Pancreas (tissue), 10 donors: Measurements from ENCODE around the gene LRP2BP. TPM values are rescaled to one million over a fixed set of nuclear protein-coding genes. Genes with fewer than 3 reads are reported as not detected.

ENCODE experiments used
- ATAC-seq, 4 donors: fragments of 200-7000 bp; cut with Tn5 transposase; one replicate each; pipeline versions ENCODE4 v1.8.0 to v1.9.1; 2020; ENCODE audit warnings: mild to moderate bottlenecking in 4 of 4, moderate library complexity in 4 of 4
- DNase-seq, 6 donors: peaks; one replicate each; pipeline ENCODE4 v3.0.0-alpha.2; 2020
- FAIRE-seq: peaks from 2 replicates; lab custom pipeline; 2012; peaks lifted over from hg19 to GRCh38; lab: Jason Lieb, UNC
- H3K27ac ChIP-seq, 4 donors: fragments of 200-600 bp; sonication (generic); 1 replicate in 3 of 4; 2 replicates in 1 of 4; pipeline versions ENCODE4 v1.5.0 to v1.8.0; 2020
- H3K27me3 ChIP-seq, 4 donors: fragments of 200-600 bp; one replicate each; pipeline ENCODE4 v1.8.0; 2021
- H3K36me3 ChIP-seq, 3 donors: fragments of 200-600 bp; sonication (generic) in 1 of 3; one replicate each; pipeline versions ENCODE4 v1.5.0 to v1.8.0; 2020 to 2021
- H3K4me1 ChIP-seq, 3 donors: fragments of 200-600 bp; one replicate each; pipeline ENCODE4 v1.8.0; 2021
- H3K4me3 ChIP-seq, 4 donors: fragments of 200-600 bp; sonication (generic) in 2 of 4; one replicate each; pipeline versions ENCODE4 v1.5.0 to v1.8.0; 2020 to 2021
- H3K9me3 ChIP-seq, 4 donors: fragments of 200-600 bp; one replicate each; pipeline ENCODE4 v1.8.0; 2021
- WGBS, 2 donors: extraction: QIAGEN DNeasy Blood & Tissue Kit; methylation state at CpG; one replicate each; pipeline ENCODE4 v1.1.7; 2013; 5-methylcytosine and 5-hydroxymethylcytosine counted together
- intact Hi-C, 3 donors: fragments of 100-400 bp; cut with DNase I; formaldehyde crosslinking; loops; one replicate each; pipeline versions ENCODE4 v1.11.1 to v1.14.2; 2022
- polyA plus RNA-seq, 2 donors: library from polyadenylated mRNA; stranded (reverse); fragments of 200-250 nt; gene quantifications; one replicate each; pipeline ENCODE4 v1.2.3, GENCODE V29; 2013
- total RNA-seq, 6 donors: library from RNA; stranded (reverse); fragmentation: NEBNext Ultra II Directional in 4 of 6; extraction: Animal tissue kit (Norgen Biotek cat#: 25700) in 4 of 6; gene quantifications; one replicate each; pipeline versions ENCODE4 v1.2.1 to v1.2.4, GENCODE V29; 2021 to 2023
- TF ChIP-seq, protein P1 (sequence below), 4 donors: fragments of 200-600 bp; sonication (generic) in 3 of 4; IDR thresholded peaks; one replicate each; pipeline versions ENCODE4 v1.5.0 to v1.8.0; 2021; ENCODE audit warnings: antibody characterized with exemption in 4 of 4
- donor health status: healthy with polysubstance abuse.
- donor health status: DM: no; HTN: no; CAD: no; lungs with moderate emphysema.
- donor health status: DM: no; HTN: no; CAD: no.
- donor health status: control.
- donor health status: control.
- donor health status: Bipolar disorder and iron deficiency.
- donor health status: DM: yes; HTN: yes; CAD: no.
- donor health status: DM: no; HTN: no; CAD: no.
- donor health status: DM: no; HTN: no; CAD: no.
- donor health status: DM: yes; HTN: yes; CAD: no.

Gene LRP2BP
- total and polyA plus RNA-seq, 8 donors = 0.72 to 2.1 (median 1.00) TPM

DNA sequence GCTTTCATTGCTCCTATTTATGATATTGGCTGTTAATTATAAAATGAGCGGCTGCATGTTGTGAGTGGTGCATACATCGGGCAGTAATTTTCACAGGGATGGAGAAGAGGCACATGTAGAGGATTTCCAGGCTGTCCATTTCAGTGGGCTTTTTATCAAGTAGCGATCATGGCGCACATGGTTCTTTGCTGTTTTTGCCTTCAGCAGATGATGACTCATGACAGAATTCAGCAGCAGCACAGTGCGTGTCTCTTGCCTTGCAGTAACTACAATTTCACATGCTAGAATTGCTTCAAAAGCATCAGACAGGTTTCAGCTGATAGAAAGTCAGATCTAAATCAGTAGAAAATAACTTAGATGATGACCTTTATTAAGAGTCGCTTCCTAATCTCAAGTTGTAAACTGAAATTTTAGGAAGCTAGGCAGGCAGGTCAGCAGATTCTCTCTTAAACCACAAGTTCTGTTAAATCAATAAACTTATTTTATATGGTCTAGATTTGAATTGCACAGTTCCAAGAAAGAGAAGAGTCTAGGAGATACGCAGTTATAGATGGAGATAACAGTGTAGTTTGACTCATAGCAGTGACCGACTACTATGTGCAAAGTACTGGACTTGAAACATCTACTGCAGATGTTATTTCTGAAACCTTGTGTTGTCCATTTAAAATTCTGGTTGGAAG lies 35.8 kb downstream of the LRP2BP start:
- Histone ChIP-seq H3K36me3 (no peaks in the 10 kb centered on the region), H3K27ac (no peak overlapping the region), H3K9me3 (no peaks in the 10 kb centered on the region), H3K4me1 (peaks cover 9 to 13% (median 10%) of the 10 kb centered on the region in 3 donors), H3K4me3 (no peak overlapping the region), H3K27me3 (no peaks in the 10 kb centered on the region)
- intact Hi-C loops = no loop called here
- WGBS, 2 donors = 96 to 97% methylated on average over 8 of the region's 8 CpGs
- DNase-seq (no peak), ATAC-seq (no peak), FAIRE-seq (no peak)
- TF ChIP-seq, protein P1, sequence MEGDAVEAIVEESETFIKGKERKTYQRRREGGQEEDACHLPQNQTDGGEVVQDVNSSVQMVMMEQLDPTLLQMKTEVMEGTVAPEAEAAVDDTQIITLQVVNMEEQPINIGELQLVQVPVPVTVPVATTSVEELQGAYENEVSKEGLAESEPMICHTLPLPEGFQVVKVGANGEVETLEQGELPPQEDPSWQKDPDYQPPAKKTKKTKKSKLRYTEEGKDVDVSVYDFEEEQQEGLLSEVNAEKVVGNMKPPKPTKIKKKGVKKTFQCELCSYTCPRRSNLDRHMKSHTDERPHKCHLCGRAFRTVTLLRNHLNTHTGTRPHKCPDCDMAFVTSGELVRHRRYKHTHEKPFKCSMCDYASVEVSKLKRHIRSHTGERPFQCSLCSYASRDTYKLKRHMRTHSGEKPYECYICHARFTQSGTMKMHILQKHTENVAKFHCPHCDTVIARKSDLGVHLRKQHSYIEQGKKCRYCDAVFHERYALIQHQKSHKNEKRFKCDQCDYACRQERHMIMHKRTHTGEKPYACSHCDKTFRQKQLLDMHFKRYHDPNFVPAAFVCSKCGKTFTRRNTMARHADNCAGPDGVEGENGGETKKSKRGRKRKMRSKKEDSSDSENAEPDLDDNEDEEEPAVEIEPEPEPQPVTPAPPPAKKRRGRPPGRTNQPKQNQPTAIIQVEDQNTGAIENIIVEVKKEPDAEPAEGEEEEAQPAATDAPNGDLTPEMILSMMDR (IDR thresholded peaks at IDR 0.05) = no peak

DNA sequence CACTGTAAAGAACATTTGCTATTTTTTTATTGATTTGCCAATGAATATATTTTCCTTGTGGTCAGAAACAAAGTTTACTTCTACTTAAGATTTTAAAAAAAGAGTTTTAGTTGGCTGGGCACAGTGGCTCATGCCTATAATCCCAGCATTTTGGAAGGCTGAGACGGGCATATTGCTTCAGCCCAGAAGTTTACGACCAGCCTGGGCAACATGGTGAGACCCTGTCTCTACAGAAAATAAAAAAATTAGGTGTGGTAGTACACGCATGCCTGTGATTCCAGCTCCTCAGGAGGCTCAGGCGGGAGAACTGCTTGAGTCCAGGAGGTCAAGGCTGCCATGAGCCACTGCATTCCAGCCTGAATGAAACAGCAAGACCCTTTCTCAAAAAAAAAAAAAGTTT lies 36.8 kb downstream of the LRP2BP start:
- intact Hi-C loops = no loop called here
- H3K36me3 ChIP-seq = peaks cover 0 to 6% (median 0%) of the 10 kb centered on the region in 3 donors
- FAIRE-seq = no peak
- no peaks in the 10 kb centered on the region for H3K27me3 ChIP-seq
- no peak overlapping the region for H3K4me3 ChIP-seq
- TF ChIP-seq, protein P1 (IDR thresholded peaks at IDR 0.05) = no peak
- WGBS, 2 donors = 93 to 97% methylated on average over 4 of the region's 4 CpGs
- H3K27ac ChIP-seq = no peak overlapping the region
- no peak for ATAC-seq
- no peaks in the 10 kb centered on the region for H3K9me3 ChIP-seq
- DNase-seq = no peak
- H3K4me1 ChIP-seq = peaks cover 4 to 8% (median 7%) of the 10 kb centered on the region in 3 donors

DNA sequence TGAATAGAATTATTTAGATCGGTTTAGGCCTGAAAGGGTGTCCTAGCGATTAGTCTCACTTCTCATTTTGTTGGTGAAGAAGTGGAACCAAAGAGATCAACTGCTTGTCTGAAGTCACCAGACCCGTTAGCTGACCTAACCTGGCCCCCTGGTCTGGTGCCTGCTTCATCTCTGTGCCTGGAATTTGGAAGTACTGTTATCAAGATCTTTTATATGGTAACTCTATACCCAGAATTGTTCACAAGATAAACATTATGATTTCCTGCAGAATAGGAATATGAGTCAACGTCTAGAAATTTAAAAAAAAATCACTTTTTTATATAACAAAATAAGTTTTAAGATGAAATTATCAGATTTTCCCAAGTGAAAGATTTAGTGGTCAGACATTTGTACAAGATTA lies 37.2 kb downstream of the LRP2BP start:
- peaks cover 0 to 6% (median 0%) of the 10 kb centered on the region in 3 donors for H3K36me3 ChIP-seq
- ATAC-seq (no peak), FAIRE-seq (no peak), DNase-seq (no peak)
- no peak overlapping the region for H3K27ac ChIP-seq
- TF ChIP-seq, protein P1 (IDR thresholded peaks at IDR 0.05) = no peak
- peaks cover 0 to 3% (median 3%) of the 10 kb centered on the region in 3 donors for H3K4me1 ChIP-seq
- H3K9me3 ChIP-seq = no peaks in the 10 kb centered on the region
- intact Hi-C loops = no loop called here
- H3K4me3 ChIP-seq = no peak overlapping the region
- no peaks in the 10 kb centered on the region for H3K27me3 ChIP-seq
- WGBS, 2 donors = 85% methylated on average over 4 of the region's 4 CpGs

DNA sequence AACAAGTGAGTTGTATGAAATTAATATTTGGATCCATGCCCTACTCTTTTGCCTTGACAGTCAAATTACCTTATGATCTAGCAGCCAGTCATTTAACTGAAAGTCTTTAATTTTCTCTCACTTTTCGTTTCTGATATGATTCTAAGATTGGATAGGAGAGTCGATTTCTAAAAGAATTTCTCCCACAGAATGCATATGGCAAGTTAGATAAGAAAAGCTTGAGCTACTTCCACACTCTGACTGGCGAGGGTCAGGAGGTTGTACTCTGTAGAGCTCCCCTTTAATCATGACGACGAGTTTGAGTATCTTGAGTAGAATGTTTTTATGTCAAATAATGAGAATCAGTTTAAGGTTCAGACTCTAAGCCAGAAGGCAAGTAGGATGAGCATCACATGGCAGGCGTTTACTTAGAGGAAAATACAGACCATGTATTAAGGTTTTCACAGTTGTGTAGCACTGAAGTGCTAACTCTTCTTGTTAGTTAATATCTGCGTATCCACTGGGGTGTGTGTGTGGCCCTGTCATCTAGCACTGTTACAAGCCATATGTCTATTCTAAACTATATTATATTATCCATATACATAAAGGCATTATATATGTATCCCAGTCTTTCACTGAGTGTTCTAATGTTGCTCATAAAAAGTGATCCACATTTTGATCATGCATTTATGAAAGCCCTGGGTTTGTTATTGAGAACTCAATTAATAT lies 37.8 kb downstream of the LRP2BP start:
- Histone ChIP-seq H3K36me3 (peaks cover 0 to 6% (median 0%) of the 10 kb centered on the region in 3 donors), H3K27me3 (no peaks in the 10 kb centered on the region), H3K9me3 (no peaks in the 10 kb centered on the region), H3K4me3 (no peak overlapping the region), H3K4me1 (no peaks in the 10 kb centered on the region), H3K27ac (no peak overlapping the region)
- intact Hi-C loops = no loop called here
- TF ChIP-seq, protein P1 (IDR thresholded peaks at IDR 0.05) = no peak
- WGBS, 2 donors = 73 to 83% methylated on average over 7 of the region's 7 CpGs
- no peak for ATAC-seq
- FAIRE-seq = no peak
- DNase-seq = no peak

DNA sequence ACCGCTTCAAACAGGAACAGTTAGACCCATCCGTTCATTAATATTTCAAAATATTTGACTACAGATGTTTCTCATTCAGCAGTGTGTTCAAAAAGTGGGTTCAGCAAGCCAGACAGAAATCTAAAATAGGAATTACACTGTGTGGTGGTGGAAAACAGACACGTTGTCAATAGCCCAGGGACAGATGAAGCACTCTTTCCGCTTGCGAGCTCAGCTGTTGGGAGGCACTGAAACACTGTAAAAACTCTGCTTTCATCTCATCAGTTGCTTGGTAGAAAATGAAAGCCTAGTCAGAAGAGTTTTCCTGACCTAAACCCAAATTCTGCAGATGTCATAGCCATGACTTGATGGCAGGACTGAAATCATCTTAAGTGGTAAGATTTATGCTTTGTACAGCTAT lies 38.5 kb downstream of the LRP2BP start:
- FAIRE-seq (no peak), ATAC-seq (peak in 1 of 4 donors; percentile 44)

More for the DNA sequence above, 38.5 kb downstream of the LRP2BP start:
- Histone ChIP-seq H3K27ac (no peak overlapping the region), H3K27me3 (no peaks in the 10 kb centered on the region), H3K4me1 (no peaks in the 10 kb centered on the region), H3K9me3 (no peaks in the 10 kb centered on the region), H3K36me3 (peaks cover 0 to 10% (median 0%) of the 10 kb centered on the region in 3 donors), H3K4me3 (no peak overlapping the region)
- intact Hi-C loops = no loop called here
- TF ChIP-seq, protein P1 (IDR thresholded peaks at IDR 0.05) = no peak
- 93 to 94% methylated on average over 5 of the region's 5 CpGs for WGBS, 2 donors
- no peak for DNase-seq
